ENCODE measurements around the gene DAZAP2. TPM values are rescaled to one million over a fixed set of nuclear protein-coding genes. Genes with fewer than 3 reads are reported as not detected.

DAZAP2 gene, protein sequence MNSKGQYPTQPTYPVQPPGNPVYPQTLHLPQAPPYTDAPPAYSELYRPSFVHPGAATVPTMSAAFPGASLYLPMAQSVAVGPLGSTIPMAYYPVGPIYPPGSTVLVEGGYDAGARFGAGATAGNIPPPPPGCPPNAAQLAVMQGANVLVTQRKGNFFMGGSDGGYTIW
- total RNA-seq = 63.0 TPM

DNA sequence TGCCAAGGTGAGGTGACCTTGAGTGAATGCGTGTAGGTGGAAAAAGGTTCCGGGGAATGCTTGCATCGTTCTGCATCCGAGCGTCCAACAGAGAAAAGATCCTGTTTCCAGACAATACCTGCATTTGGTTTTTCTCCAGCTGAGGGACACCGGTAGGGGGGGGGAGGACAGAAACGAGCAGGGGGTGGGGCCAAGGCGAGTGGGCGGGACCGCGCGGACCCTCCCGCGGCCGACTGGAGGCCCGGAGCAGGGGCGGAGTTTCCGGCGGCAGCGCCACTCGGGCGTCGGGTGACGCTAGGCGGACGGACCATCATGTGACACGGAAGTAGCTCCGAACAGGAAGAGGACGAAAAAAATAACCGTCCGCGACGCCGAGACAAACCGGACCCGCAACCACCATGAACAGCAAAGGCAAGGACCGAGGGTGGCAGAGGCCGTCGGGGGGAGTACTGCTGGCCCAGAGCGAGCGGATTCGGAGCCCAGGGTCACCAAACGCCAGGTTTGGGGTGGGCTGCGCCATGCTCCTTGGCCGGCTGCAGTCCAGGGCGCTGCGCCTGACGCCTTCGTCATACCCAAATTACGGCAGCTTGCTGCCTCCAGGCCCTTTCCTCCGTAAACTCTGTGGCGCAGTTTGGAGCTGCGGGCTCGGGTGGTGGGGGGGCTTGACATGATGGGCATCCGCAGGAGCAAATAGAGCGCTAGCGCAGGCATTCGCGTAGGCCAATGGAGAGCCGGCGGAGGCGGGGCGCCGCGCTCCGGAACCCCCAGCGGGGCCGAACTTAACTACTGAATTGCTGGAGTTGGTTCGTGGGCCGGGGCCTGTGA, at the start of gene DAZAP2:
Gene DAZAP2 (plus strand): TSS at position 317 of the 825 bp plus-strand sequence. CDS start 82 bp downstream, at position 399.

DNA sequence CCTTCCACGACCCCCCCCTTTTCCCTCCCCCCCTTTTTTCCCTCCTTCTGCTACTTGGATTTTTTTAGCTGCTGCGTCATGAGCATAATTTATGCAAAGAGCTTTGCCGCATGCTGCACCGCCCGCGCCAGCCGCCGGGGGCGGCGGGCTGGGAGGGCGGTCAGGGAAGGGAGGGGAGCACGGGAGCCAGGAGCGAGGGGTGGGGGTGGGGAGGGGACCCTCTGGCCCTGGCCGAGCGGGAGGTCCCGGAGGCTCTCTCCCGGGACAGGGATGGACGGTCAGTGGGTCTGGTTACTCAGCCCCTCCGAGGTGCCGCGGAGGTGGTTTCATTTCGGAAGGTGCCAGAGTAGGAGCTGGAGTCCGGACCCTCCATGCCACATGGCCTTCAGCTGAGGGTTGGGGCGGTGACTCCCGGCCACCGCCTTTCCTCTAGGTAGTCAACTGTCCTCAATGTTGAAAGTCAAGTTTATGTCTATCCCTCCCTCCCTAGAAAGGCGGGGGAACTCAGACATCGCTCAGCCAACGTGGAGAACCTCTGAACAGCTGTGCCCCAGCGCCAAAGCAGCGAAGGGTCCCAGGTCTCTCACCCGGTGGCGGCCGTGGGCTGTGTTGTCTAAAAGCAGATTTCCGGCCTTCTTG, 20.5 kb upstream of the DAZAP2 start, which contains the start of gene POU6F1:
Gene POU6F1 (minus strand): TSS at position 95 of the 639 bp plus-strand sequence. CDS start 11,226 bp downstream, outside the sequence.

DNA sequence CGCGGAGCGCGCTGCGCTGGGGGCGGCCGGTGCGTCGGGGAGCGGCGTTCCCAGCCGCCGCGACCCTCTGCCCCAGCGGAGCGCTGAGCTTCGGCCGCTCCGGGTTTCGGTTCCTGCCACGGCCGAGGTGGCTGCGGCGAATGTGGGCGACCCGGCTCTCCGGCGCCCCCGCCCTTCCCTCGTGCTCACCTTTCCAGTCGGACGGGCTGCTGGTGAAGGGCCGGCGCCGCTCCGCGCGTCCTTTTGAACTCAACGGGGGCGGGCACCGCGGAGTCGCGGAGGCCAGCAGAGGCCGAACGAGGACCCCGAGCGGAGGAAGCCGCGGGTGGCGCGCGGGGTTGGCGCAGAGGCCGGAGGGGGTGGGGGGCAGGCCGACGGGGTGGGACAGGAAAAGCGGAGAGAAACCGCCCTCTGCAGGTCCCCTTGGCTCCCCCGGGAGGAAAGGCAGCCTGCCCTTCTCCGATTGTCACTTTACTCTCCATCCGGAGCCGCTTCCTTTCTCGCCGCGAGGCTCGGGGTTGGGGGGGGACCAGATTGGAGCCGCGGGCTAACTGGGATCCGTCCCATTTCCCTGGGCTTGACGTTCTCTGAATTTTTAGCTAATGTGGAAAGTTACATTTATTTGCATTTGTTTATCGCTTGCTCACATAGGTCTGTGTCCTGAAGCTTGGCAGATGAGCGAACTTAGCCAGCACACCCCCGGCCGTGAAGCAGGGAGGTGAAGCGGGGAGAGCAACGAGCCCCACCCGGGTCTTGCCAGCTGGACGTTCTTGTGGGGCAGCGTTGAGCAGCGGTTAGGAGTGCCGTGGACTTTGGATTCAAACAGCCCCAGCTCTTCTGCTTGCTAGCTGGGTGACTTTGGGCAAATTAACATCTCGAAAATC, 31.7 kb downstream of the DAZAP2 start, which contains the start of gene SMAGP:
Gene SMAGP (minus strand): TSS at position 349 of the 884 bp plus-strand sequence. CDS start 1,137 bp downstream, outside the sequence.

Other genes starting within 250 kb of the DAZAP2 start
- 85.1 TPM for gene SLC11A2, start 212.4 kb upstream of the DAZAP2 start, total RNA-seq
- gene LETMD1, start 190.5 kb upstream of the DAZAP2 start, total RNA-seq = 59.7 TPM
- gene CSRNP2, start 155.2 kb upstream of the DAZAP2 start, total RNA-seq = 75.7 TPM
- gene TFCP2, start 65.7 kb upstream of the DAZAP2 start, total RNA-seq = 22.8 TPM
- 12.0 TPM for gene POU6F1, start 20.8 kb upstream of the DAZAP2 start, total RNA-seq
- gene SMAGP, start 31.6 kb downstream of the DAZAP2 start, total RNA-seq = 1.4 TPM
- 2.3 TPM for gene BIN2, start 85.3 kb downstream of the DAZAP2 start, total RNA-seq
- not detected for gene CELA1, start 107.9 kb downstream of the DAZAP2 start, total RNA-seq
- 0.23 TPM for gene GALNT6, start 152.6 kb downstream of the DAZAP2 start, total RNA-seq
- gene SLC4A8, start 186.0 kb downstream of the DAZAP2 start, total RNA-seq = 42.7 TPM